Vagina (tissue), 2 donors: ENCODE measurements around the gene FAM76B.

ENCODE experiments used
- POLR2A ChIP-seq, 2 donors: fragments of 450-650 bp; IDR thresholded peaks; one replicate each; pipeline ENCODE4 v1.6.1; 2017; ENCODE audit warnings: antibody characterized with exemption in 2 of 2, mild to moderate bottlenecking in 2 of 2, moderate library complexity in 2 of 2
- POLR2AphosphoS5 ChIP-seq, 2 donors: sonication (generic); formaldehyde crosslinking; IDR thresholded peaks; one replicate each; pipeline ENCODE4 v1.9.0; 2017; ENCODE audit warnings: antibody characterized with exemption in 2 of 2, mild to moderate bottlenecking in 2 of 2, low read depth in 1 of 2; ENCODE audit not compliant: insufficient read depth in 1 of 2
- TF ChIP-seq, protein P1 (sequence below), 3 experiments: fragments of 450-650 bp in 2 of 3; fragments of 200-600 bp in 1 of 3; sonication (generic) in 1 of 3; IDR thresholded peaks; one replicate each; pipeline ENCODE4 v1.5.1; 2017 to 2019; ENCODE audit warnings: antibody characterized with exemption in 3 of 3, mild to moderate bottlenecking in 2 of 3, moderate library complexity in 2 of 3

DNA sequence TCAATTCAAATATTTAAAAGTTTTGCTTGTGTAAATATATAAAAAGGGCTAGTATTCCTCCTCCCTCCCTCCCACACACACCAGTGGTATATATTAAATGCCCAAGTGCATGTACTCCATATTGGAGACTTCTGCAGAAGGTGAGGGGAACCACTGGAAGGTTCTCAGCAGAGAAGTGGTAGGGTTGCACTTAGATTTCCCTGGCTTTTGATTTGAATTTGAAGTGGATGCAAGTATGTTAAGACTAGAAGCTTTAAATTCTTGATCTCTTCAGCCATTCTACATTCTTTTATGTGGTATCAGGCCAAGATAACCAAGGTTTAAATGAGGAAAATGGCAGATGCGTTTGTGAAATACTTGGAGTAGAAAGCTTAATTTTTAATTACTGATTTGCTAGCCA, 43.8 kb upstream of the FAM76B start:
- TF ChIP-seq, protein P1, sequence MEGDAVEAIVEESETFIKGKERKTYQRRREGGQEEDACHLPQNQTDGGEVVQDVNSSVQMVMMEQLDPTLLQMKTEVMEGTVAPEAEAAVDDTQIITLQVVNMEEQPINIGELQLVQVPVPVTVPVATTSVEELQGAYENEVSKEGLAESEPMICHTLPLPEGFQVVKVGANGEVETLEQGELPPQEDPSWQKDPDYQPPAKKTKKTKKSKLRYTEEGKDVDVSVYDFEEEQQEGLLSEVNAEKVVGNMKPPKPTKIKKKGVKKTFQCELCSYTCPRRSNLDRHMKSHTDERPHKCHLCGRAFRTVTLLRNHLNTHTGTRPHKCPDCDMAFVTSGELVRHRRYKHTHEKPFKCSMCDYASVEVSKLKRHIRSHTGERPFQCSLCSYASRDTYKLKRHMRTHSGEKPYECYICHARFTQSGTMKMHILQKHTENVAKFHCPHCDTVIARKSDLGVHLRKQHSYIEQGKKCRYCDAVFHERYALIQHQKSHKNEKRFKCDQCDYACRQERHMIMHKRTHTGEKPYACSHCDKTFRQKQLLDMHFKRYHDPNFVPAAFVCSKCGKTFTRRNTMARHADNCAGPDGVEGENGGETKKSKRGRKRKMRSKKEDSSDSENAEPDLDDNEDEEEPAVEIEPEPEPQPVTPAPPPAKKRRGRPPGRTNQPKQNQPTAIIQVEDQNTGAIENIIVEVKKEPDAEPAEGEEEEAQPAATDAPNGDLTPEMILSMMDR (IDR thresholded peaks at IDR 0.05): no peak
- TF ChIP-seq POLR2A (IDR thresholded peaks at IDR 0.05) (no peak), POLR2AphosphoS5 (IDR thresholded peaks at IDR 0.05; ENCODE audit: insufficient read depth in 1 of 2, low read depth in 1 of 2) (no peak)
